Kidney glomerular epithelial cell (primary cell): ENCODE results near the gene LDLRAD3.
A peak's percentile ranks its signal among the peaks of the same experiment; 100 is the strongest.
"Not testable (repeated sequence)": the region's sequence is repeated elsewhere in the genome, so short reads cannot be mapped to it uniquely, and the experiment has no call there.

ENCODE experiments used
- DNase-seq: peaks from one replicate; lab custom pipeline; 2025; lab: John Stamatoyannopoulos, UW

Gene LDLRAD3

GRCh38 chr11:36164506-36165250 lies 220.8 kb downstream of the LDLRAD3 start:
- peak; percentile 30 for DNase-seq

- peak; percentile 68 for DNase-seq
Observed at GRCh38 chr11:36165621-36166397, 221.9 kb downstream of the LDLRAD3 start.

- DNase-seq, result no peak
Observed at GRCh38 chr11:36167073-36167472, 223.2 kb downstream of the LDLRAD3 start.

GRCh38 chr11:36167729-36168128 lies 223.9 kb downstream of the LDLRAD3 start:
- no peak for DNase-seq

- DNase-seq, result no peak
Observed at GRCh38 chr11:36177836-36178235, 234.0 kb downstream of the LDLRAD3 start.

DNA sequence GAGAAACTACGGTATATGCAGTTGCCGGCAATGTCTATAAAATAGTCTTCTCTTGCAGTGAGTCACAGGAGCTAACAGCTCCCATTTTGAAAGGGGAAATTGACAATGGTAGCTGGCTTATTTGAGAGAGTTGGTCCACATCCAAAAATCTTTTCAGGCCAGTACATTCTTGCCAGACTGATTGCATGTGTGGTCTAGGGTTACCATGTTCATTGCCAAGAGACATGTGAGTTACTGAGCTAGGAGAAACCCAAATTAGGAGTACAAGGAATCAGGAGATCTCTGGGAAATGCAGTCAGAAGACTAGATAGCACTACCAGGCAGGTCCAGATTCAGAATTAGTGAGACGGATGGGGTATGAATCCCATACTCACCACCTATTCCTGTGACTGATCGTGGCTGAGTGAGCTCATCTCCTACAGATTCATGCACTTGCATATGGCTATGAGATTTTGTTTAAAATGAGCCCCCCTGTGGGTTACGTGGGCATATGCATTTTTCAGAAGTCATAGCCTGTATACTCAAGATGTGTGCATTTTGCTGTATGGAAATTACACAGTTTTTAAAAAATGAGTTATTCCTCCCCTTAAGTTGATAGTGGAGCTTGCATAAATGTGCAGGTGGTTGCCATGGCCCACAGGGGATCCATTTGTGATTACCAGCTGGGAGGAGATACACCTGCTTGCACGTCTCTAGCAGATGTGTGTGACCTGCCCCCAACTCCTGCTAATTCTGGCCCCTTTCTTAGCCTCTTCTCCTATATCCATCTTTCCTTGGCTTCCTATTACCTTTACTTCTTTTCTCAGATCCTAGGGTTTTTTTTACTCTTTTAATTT lies 242.7 kb downstream of the LDLRAD3 start:
- DNase-seq, result no peak

DNA sequence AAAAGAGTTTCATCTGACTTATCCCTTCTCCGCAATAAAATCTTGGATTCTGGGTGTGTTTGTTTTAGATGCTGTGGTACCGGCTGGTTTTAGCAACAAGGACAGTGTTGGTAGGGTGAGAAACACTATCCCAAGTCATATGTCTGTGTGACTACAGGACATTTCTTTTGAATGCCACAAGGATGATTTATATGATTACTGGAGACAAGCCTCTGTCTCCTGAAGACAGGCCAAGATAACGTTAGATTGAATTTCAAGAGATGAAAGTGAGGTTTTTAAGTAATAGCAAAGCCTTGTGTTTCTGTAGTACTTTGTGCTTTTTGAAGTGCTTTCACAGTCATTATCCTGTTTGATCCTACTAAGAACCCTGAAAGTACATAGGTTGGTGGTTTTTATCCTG lies 243.8 kb downstream of the LDLRAD3 start:
- no peak for DNase-seq

DNA sequence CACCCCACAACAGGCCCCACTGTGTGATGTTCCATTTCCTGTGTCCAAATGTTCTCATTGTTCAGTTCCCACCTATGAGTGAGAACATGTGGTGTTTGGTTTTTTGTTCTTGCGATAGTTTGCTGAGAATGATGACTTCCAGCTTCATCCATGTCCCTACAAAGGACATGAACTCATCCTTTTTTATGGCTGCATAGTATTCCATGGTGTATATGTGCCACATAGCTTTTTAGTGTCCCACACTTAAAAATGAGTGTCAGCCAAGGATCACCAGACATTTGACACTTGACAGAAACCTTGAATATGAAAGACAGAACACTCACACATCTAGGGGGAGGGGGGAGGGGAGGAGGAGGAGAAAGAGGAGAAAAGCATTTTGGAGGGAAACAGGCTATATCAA lies 245.9 kb downstream of the LDLRAD3 start:
- DNase-seq, result not testable (repeated sequence)

- DNase-seq, result no peak
Observed at GRCh38 chr11:36191941-36192340, 248.1 kb downstream of the LDLRAD3 start.

GRCh38 chr11:36192425-36193289 lies 248.8 kb downstream of the LDLRAD3 start:
- no peak for DNase-seq

- no peak for DNase-seq
Observed at GRCh38 chr11:36193290-36193619, 249.4 kb downstream of the LDLRAD3 start.

GRCh38 chr11:36193721-36194120 lies 249.9 kb downstream of the LDLRAD3 start:
- DNase-seq, result no peak

DNA sequence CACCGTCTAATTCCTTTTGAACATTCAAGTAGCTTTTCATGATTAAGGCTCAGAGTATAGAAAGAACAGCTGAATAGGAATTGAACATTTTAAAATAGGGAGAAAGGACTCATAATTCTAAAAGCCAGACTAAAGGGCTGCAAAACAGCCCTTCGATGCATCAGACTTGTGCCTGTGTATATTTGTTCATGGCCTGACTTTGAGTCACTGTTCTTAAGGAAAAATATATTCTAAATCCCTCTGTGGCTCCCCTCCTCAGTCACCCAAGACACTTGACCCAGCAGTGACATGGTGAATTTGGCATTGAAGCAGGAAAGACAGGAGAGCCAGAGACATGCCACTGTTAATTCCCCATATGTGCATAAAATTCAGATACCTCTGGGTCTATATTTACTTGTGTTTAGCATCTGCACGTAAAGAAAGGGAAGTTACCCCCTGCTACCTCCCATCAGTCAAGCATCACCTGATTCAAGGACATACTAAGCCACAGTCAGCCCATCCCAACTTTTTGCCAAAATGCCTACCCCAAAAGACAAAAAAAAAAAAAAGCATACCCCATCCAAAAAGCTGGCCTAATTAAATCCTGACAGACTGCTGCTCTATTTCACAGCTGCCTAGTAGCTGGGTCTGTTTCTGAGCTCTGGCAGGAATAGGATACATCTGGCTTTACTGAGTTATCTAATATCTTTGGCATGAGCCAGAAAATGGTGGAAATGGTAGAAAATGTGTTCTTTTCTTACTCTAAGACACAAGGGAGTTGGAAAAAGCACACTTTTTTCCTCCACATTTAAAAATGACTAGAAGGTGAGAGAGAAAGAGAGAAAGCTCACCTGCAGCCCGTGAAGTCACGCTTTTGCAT lies 251.9 kb downstream of the LDLRAD3 start:
- DNase-seq, result no peak

DNA sequence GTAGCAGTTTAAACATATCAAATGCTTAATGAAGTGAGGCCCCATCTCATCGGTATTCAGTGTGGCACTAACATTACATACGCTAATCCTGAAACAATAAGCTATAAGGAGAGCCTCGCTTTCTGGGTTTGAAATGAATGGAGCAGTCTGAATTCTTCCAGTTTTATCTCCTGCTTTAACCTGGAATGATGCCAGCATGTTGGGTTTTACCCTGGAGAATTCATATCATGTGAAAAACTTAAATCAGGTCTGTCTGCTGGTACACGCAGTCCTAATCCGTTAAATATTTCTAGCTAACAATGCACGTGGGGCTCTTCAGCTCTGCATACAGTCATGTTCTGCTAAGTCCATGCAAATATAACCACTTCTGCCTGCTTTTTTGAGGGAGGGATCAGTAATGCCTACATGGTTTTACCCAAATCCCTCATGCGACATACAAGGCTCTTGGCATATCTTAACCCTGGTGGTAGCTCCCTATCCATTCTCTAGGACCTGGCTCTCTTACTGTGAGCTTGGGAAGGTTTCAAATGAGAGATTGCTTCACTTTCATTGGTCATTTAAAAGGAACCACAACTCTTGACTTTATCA lies 252.6 kb downstream of the LDLRAD3 start:
- no peak for DNase-seq

GRCh38 chr11:36201411-36201810 lies 257.5 kb downstream of the LDLRAD3 start:
- no peak for DNase-seq

- DNase-seq, result no peak
Observed at GRCh38 chr11:36205536-36205935, 261.7 kb downstream of the LDLRAD3 start.

DNA sequence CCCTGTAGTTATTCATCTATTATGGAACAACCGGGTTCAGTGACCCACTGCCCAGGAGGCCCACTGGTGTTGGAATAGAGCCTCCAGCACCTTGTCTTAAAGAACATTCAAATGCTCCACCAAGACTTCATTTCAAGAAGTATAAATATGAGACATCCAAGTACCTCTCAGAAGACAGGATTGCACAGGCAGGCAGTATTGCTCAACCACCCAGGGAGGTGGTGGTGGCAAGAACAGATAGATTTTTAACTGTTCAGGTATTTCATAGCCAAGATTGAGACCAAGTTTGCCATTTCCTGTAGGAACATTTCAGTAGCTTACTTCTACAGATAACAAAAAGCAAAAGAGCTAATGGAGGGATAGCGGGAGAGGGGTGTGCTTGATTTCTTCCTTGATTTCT lies 266.7 kb downstream of the LDLRAD3 start:
- no peak for DNase-seq

DNA sequence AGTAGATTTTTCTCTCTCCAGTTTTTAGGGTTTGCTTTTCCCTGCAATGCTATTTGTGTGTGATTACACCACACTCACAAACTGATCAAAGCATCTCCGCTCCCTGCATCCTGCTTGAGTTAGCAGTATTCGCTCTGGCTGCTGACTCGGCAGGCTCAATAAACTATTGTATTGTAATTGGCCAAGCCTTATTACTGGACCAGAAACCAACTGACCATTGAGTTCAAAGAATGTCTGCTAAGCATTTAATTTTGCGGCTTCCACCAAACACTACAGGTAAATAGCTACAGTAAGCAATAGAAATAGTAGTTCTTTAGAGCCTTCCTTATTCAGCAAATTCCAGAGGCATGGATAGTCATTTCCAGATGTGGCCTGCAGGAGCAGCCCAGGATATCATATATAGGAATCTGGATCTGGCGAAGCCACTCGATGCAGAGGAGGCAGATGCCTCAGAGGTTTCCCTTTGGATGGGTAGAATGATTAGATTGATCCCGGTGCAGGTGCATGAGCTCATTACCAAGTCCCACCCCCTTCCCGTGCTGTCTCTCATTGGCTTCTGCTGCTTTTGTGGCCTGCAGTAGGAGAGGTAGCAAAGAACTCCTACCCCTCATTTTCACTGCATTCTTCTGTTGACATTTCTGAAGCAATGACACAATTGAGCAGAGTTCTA lies 268.0 kb downstream of the LDLRAD3 start:
- no peak for DNase-seq

- DNase-seq, result no peak
Observed at GRCh38 chr11:36212564-36213392, 268.9 kb downstream of the LDLRAD3 start.
